Regular cardiac myocyte (primary cell): ENCODE measurements around the gene MCUR1. TPM values are rescaled to one million over a fixed set of nuclear protein-coding genes. Genes with fewer than 3 reads are reported as not detected.

Experiments
- total RNA-seq: library from RNA; depleted of rRNA; stranded (reverse); fragments of >200 nt; gene quantifications from 2 replicates; pipeline ENCODE4 v1.2.3, GENCODE V29; 2014

Gene MCUR1, protein sequence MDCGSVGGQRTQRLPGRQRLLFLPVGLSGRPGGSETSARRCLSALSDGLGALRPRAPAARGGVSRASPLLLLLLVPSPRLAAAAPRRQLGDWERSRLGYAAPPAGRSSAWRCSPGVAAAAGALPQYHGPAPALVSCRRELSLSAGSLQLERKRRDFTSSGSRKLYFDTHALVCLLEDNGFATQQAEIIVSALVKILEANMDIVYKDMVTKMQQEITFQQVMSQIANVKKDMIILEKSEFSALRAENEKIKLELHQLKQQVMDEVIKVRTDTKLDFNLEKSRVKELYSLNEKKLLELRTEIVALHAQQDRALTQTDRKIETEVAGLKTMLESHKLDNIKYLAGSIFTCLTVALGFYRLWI
- 10.1 and 11.1 TPM in 2 replicates for total RNA-seq

DNA sequence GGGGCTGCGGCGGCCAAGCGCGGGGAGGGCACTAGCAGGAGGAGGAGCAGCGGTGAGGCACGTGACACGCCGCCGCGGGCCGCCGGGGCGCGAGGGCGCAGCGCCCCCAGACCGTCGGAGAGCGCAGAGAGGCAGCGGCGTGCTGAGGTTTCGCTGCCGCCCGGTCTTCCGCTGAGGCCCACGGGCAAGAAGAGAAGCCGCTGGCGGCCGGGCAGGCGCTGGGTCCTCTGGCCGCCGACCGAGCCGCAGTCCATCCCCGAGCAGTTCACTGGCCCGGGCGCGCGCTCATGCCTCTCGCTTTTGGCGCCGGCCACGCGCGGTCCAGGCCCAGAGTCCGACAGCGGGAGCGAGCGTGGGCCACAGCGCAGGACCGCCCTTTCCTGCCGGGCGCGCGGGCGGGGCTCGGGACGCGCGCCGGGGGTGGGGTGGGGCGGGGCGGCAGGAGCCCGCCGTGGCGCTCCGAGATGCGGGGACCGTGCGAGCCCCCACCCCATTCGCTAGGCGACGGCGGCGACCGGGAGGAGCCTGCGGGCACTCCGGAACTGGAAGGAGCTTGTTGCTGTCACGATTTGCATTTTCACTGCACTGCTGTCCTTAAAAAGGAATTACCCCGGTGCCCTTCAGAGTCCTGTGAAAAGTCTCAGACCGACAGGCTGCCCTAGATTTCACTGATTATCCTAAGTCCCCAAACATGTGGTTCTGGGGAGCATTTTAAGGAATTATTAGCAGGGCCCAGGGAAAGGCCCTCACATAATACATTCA, at the start of gene MCUR1:
Gene MCUR1 (minus strand): TSS at position 382 of the 762 bp plus-strand sequence. CDS start 128 bp downstream, at position 254.

Other genes with a start within 250 kb of the MCUR1 start
- 6.1 and 8.7 TPM in 2 replicates for gene SIRT5, start 240.0 kb downstream of the MCUR1 start, total RNA-seq
- 45.9 and 104 TPM in 2 replicates for gene NOL7, start 199.2 kb downstream of the MCUR1 start, total RNA-seq
- 21.3 and 29.3 TPM in 2 replicates for gene RANBP9, start 102.7 kb downstream of the MCUR1 start, total RNA-seq
- 9.0 and 10.0 TPM in 2 replicates for gene RNF182, start 110.4 kb upstream of the MCUR1 start, total RNA-seq